HG03558 (cell line): Measurements from ENCODE around the gene NLK.
"Not testable (repeated sequence)": the region's sequence is repeated elsewhere in the genome, so short reads cannot be mapped to it uniquely, and the experiment has no call there.

ENCODE experiments used
- ATAC-seq: cut with Tn5 transposase; IDR thresholded peaks from one replicate; pipeline ENCODE4 v1.9.1; 2021; ENCODE audit warnings: moderate number of reproducible peaks; ENCODE audit not compliant: unreplicated experiment; ENCODE audit errors: extremely low read depth

NLK gene

GRCh38 chr17:28225867-28226266 lies 183.4 kb downstream of the NLK start:
- no peak for ATAC-seq

- ATAC-seq = no peak
These were observed 184.3 kb downstream of the NLK start for GRCh38 chr17:28226563-28227315.

- ATAC-seq = no peak
These were observed 185.0 kb downstream of the NLK start for GRCh38 chr17:28227316-28228108.

DNA sequence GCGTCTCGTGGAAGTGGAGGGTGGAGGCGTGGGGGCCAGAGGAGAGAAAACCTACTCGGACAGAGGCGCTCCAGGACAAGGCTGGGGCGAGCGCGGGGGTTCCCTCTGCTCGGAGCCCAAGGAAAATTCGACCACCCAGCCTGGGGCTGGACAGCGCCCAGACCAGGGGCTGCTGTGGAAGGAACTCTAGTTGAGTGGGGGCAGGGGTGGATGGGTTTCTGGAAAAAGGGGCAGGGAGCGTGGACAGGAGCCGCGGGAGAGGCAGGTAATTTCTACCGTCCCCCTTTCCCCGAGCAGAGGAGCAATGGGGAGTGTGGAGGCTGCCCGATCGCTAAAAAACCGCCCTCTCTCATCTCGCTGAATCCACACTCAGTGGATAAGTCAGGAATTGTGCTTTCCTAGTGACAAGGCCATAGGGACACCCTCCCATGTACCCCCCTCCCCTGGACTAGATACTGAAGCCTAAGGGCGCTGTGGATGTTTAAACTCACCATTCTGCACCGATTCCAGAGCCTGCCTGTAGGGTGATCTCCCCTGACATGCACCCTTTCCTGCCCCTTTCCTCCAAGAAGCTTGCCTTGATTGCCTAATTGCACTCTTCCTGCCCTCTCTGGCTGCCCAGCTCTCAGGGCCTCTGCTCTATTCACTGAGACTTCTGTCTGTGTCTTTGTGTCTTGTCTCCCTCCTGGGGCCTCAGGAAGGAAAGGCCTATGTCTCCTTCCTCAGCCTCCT lies 185.8 kb downstream of the NLK start:
- no peak for ATAC-seq

GRCh38 chr17:28228986-28229729 lies 186.7 kb downstream of the NLK start:
- no peak for ATAC-seq

DNA sequence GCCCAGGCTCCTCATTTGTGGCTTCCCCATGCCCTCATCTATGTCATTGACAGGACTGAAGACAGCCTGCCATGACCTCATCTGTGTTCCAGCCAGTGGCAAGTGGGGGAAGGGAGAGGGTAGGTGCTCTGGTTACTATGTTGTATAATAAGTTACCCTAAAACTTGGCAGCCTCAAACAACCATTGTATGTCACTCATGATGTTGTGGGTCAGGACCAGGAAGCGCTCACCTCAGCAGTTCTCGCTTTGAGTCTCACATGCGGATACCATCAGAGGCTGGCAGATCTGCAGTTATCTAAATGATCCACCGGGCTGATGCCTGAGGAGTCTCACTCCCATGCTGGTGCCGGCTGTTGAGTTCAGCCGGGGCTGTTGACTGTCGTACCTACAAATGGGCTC lies 187.5 kb downstream of the NLK start:
- no peak for ATAC-seq

GRCh38 chr17:28230607-28231006 lies 188.1 kb downstream of the NLK start:
- not testable (repeated sequence) for ATAC-seq

- ATAC-seq = not testable (repeated sequence)
These were observed 189.1 kb downstream of the NLK start for GRCh38 chr17:28231624-28232023.

- not testable (repeated sequence) for ATAC-seq
These were observed 190.7 kb downstream of the NLK start for GRCh38 chr17:28232966-28233870.

- ATAC-seq = not testable (repeated sequence)
These were observed 191.7 kb downstream of the NLK start for GRCh38 chr17:28233872-28234856.

DNA sequence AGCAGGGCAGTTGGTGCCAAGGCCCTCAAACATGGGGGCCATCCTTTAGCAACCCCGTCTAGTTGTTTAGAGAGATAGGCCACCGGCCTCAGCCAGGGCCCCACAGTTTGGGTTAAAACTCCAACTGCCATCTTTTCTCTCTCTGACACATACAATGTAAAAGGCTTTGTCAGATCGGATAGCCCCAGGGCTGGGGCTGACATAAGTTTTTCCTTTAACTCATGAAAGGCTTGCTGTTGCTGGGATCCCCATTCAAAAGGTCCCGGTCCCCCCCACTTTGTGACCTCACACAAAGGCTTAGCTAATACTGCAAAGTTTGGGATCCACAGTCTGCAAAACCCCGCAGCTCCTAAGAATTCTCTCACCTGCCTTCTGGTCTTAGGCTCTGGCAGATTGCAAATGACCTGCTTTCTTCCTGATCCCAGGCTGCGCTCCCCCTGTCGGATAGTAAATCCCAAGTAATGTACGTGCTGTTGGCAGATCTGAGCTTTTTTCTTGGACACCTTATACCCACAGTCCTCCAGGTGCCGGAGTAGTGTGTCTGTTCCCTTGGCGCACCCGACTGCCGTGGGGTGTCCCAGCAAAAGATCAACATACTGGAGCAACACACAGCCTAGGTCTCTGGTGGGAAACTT lies 192.7 kb downstream of the NLK start:
- ATAC-seq = not testable (repeated sequence)

- ATAC-seq = not testable (repeated sequence)
These were observed 193.7 kb downstream of the NLK start for GRCh38 chr17:28236033-28236653.

DNA sequence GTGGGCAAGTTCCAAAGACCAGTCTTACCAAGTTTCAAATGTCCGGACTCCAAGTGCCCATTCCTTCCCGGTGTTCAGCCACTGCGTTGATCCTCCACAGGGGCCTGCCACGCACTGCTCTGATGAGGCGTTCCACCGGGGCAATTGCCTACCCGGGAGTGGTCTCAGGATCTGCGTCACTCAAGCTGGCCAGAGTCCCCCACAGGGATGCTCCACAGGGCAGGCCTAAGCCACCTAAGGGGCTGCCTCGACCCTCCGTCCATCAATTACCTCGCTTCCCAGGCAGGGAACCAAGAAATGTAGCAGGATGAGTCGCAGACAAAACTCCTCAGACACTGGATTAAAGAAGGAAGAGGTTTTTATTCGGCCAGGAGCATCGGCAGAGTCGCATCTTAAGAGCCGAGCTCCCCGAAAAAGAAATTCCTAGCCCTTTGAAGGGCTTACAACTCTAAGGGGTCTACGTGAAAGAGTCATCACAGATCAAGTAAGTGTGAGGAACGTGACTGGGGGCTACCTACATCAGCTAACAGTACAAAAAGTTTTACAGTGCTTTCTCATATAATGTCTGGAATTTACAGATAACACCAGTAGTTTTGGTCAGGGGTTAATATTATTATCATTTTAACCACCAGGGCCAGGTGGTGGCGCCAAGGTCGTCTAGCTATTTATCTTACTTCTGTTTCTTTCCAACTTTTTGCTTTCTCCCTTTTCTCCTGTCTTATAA lies 196.2 kb downstream of the NLK start:
- not testable (repeated sequence) for ATAC-seq

DNA sequence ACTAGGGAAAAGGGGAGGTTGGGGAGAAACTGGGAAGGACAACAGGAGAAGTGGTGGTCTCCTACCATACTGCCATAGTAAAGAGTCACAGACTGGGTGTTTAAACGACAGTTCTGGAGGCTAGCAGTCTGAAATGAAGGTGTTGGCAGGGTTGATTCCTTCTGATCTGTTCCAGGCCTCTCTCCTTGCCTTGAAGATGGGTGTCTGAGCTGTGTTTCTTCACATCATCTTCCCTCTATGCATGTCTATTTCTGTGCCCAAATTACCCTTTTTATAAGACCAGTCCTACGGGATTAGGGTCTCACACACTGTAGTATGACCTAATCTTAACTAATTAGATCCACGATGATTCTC lies 196.8 kb downstream of the NLK start:
- no peak for ATAC-seq

DNA sequence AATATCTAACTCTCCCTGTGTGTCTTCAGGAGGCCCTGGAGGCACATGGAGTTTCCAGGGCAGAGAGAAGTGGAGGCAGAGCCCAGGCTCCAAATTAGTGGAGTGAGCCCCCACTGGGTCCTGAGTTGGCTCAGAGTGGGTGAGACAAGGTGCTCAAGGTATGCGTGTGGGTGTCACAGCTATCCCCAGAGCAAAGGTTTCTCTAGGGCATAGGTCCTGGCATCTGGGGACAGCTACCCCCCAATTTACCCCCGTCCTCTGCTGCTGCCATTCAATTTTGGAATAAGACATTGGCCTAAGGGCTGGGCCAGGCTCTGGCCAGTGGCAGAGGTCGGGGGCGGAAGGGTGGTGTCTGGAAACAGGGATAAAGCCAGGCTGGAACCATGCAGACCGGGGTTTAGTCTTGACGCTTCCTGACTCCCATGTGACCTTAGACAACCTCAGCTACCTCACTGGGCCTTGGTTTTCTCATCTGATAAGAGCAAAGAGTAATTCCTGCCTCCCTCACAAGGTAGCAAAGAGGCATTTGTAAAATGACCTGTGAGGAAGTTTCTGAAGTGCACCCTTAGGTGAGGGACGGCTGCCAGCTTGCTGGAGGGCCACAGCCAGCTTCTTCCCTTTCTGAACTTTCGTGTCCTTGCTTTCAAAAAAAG lies 198.3 kb downstream of the NLK start:
- ATAC-seq = no peak

- no peak for ATAC-seq
These were observed 200.3 kb downstream of the NLK start for GRCh38 chr17:28242791-28243190.
